NCI-H1092 (cell line): ENCODE results near the gene ARHGEF40.
A peak's percentile ranks its signal among the peaks of the same experiment; 100 is the strongest.

Source experiments
- DNase-seq: peaks from one replicate; lab custom pipeline; 2025; lab: John Stamatoyannopoulos, UW

ARHGEF40 gene

DNA sequence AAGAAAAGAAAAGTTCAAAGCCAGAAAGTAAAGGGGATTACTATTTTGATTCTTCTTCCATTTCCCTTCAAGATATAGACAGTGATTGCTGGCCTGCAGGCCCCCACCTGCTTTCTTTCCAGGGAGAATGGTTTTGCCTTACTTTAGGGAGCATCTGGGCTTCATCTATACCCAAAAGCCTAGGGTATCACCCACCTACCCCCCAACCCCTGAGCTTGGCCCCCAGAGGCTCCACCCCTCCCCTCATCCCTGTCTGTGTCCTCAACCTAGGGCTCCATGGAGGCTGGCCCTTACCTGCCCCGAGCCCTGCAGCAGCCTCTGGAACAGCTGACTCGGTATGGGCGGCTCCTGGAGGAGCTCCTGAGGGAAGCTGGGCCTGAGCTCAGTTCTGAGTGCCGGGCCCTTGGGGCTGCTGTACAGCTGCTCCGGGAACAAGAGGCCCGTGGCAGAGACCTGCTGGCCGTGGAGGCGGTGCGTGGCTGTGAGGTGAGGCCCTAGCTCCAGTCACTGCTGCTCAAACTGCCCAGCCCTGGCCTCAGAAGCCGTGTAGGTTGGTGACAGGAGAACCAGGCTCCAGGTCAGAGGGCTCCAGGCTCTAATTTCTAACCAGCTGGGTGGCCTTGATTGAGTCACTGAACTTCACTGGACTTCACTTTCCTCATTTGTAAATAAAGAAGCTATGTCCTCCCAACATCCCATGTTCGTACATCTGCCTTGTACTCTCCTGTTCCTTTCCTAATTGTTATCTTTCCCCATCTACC lies 13.6 kb downstream of the ARHGEF40 start:
- DNase-seq, result no peak

DNA sequence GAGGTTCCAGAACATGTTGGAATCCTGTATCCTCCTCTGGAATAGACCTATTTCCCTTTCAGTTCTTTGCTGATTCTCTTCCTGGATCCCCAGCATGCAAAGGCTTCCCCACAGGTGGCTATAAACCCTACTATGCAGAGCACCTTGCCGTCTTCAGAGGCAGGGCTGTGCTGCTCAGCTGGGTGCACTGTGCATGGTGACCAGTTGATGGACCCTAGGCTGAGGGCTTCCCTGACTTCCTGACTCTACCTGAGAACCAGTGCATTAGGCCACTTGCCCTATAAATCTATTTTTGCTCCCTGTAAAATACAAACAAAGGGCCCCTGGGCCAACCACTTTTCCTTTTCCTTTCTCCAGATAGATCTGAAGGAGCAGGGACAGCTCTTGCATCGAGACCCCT lies 14.3 kb downstream of the ARHGEF40 start:
- no peak for DNase-seq

DNA sequence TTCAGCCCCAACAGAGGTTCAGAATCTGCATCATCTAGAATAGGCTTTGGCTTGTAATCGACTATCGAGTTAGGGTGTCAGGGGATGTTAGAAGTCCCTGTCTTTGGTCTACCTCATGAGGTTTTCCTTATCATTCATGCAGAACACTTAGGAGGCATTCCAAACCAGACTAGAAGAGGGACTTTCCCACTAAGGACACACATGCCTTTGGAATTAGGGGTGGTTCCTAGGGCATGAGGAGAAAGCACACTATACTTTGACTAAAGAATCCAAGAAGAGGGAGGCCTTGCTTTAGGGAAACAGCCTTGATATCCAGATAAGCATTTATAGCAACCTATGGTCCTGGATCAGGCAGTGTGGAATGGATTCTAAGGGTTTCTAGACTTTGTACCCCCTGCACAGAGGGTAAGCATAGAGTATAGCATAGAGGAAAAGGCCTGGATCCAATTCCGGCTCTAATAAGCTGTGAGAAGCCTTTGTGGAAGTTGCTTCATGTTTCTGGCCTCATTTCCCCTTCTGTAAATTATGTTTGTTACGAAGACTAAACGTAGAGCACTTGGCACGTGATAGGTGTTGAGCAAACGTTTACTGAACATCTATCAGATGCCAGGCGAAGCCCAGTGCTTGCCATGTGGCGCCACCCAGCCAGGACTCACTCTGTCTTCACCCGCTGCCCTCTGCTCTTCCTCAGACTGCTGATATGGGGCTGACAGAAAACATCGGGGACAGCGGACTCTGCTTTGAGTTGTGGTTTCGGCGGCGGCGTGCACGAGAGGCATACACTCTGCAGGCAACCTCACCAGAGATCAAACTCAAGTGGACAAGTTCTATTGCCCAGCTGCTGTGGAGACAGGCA lies 15.1 kb downstream of the ARHGEF40 start:
- DNase-seq, result no peak

DNA sequence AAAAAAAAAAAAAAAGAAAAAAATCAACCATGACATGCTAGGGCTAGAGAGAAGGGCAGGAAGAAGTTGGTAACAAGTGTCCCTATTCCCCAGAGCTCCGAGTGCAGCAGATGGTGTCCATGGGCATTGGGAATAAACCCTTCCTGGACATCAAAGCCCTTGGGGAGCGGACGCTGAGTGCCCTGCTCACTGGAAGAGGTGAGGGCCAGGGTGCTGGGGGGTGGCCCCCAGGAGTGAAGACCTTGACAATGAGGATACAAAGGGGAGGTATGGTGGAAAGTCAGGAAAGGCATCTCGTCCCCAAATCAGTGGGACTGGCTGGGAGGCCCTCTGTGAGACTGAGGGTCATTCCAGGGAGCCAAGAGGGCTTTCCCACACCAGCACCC lies 16.8 kb downstream of the ARHGEF40 start:
- no peak for DNase-seq

DNA sequence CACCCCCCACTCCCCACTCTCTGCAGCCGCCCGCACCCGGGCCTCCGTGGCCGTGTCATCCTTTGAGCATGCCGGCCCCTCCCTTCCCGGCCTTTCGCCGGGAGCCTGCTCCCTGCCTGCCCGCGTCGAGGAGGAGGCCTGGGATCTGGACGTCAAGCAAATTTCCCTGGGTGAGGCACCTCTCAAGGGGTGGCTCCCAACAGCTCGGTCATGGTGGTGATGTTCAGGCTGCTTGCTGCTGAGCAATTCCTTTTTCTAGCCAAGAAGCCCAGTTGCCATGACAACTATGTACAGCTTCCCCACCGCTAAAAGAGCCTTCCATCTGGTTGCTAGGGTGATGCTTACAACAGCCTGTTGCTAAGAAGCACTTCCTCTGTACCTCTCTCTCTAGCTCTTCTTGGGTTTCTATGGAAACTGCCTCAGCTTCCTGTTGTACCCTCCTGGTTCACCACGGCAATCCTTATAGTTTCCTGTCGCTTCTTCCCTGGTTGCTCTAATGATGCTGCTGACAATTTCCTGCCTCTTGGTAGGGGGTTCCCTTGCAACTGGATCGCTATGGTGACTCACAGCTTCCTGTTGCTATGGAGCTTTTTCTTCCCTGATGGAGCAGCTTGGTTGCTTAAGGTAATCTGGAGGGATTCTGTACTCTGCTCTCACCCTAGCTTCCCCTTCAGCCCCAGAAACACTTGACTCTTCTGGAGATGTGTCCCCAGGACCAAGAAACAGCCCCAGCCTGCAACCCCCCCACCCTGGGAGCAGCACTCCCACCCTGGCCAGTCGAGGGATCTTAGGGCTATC lies 17.4 kb downstream of the ARHGEF40 start:
- DNase-seq, result no peak

DNA sequence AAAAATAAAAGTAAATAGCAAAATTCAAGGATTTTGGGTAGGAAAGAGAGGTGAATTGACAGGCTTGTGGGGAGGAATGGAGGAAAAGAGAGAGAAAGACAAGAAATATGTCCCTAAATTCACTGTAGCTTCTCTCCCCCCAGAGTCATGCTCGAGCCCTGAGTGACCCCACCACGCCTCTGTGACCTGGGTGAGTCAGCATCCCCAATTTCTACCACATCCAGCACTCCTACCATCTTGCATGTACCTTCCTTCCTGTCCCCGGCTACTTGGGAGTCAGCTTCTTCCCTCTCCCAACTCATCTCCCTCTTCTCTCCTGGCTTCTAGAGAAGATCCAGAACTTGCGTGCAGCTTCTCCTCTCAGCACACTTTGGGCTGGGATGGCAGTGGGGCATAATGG lies 18.6 kb downstream of the ARHGEF40 start:
- no peak for DNase-seq

DNA sequence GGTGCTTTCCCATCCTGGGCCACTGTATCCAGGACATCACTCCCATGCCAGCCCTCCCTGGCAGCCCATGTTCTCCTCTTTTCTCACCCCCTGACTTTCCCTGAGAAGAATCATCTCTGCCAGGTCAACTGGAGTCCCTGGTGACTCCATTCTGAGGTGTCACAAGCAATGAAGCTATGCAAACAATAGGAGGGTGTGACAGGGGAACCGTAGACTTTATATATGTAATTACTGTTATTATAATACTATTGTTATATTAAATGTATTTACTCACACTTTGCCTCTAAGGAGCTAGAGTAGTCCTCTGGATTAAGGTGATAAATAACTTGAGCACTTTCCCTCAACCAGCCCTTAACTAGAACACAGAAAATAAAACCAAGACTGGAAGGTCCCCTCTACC lies 19.2 kb downstream of the ARHGEF40 start:
- no peak for DNase-seq

DNA sequence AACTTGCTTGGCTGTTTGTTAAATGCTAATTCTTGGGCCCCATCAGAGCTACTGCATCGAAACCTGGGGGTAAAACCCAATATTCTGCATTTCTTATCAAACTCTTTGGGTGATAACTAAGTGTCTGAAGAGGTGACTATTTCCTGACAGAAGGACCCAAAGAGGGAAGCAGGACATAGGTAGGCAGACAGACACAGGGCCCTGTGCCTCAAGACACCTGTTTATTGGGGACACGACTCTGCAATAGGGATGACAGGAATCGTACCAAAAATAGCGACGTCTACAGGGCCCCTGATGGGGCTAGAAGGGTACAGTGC lies 19.7 kb downstream of the ARHGEF40 start:
- no peak for DNase-seq

DNA sequence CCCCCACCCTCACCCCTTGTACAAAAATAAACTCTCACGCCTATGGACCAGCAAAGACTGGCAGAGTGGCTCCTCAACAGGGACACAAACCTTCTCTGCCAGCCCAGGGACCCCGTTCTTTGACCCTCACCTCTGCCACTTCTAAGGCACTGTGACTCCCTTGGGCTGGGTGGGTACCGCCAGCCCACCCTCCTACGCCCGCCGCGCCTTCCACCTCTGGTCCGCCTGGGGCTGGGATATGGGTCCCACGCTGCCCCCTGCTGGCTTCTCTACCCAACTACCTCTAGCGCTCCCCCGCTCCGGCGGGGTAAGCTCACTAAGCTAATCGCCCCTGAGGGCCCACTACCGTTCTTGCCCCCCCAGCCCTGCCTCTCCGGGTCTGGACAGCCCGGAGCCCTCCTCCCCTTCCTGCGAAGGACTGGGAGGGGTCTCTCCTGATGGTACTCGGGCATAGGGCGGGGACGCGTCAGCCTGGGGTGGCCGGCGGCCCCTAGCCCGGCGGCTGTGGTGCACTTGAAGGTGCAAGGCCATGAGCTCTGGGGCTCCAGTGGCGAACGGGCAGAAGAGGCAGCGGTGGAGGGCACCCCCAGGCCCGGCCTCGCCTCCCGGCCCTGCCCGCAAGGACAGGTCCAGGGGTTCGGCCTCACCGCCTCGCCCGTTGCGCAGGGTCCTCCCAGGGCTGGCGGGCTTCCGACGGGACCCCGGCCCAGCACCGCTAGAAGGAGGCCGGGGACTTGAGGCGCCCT lies 20.3 kb downstream of the ARHGEF40 start:
- DNase-seq, result no peak

DNA sequence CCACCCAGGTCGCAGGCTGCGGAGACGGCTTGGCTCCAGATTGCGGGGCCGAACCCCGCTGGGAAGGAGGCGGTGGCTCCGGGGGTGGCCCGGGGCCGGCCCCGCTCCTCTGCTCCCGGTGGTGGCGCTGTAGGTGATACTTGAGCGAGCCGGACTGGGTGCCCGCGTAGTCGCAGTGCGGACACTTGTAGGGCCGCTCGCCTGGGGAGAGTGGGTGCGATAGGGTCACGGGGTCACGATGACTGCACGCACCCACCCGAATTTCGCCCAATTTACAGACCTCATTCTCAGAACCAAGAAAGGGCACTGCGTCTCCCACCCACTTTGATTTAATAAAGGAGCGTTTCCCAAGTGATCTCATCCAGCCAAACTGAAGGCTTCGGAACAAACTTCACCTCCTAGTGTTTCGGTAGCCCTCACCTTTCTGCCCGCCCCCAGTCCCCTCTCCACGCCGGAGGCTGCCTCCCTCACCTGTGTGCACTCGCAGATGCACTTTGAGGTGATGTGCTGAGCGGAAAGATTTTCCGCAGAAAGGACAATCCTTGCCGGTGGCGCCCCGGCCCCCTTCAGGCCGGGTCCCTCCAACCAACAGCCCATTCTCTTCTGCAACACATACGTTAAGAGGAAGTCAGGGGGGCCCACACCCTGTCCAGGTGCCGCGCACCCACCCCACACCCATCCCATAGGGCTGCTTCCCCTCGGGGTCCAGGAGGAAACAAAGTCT lies 21.0 kb downstream of the ARHGEF40 start:
- no peak for DNase-seq

DNA sequence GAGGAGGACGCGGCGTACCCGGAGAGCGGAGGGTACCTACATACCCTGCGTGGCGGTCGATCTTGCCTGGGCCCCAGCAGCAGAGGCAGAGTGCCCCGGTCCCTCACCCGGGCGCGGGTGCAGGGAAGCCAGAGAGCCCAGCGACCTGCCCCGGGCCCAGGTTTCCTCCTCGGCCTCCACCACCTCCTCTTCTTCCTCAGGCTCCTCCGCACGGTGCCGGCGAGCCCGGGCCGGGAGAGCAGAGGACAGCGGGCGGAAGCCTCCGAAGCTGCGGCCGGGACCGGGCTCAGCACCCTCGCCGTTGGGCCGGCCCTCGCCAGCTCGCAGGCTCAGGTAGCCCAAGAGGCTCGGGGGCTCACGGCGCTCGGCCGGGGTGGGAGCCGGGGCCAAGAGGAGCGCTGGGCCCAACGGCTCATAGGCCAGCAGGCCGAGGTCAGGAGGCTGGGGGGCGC lies 21.7 kb downstream of the ARHGEF40 start:
- DNase-seq, result no peak

DNA sequence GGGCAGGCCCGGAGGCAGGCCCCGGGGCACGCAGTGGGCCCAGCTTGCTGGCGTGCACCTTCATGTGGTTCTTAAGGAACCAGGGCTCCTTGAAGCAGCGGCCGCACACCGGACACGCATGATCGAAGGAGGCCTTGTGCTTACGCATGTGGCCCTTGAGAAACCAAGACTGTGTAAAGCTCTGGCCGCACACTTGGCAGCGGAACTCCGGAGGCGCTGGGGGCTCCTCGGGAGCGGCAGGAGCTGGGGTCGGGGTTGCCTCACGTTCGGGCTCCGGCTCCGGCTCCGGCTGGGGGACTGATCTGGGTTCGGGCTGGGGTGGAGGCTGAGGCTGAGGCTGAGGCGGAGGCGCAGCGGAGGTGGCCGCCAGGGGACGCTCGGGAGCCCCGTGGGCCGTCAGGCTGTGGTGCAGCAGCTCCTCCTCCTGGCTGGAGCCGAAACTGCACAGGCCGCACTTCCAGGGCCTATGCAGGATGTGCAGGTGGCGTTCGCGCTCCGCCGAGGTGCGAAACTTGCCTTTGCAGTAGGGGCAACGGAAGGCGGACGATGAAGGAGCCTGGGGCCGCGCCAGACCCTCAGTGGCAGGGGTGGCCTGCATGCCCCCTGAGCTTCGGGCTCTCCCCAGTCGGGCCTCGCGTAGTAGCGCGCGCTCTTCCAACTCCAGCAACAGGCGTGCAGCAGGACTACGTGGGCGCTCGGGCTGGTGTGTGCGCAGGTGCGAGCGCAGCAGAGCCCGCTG lies 22.3 kb downstream of the ARHGEF40 start:
- DNase-seq, result no peak

DNA sequence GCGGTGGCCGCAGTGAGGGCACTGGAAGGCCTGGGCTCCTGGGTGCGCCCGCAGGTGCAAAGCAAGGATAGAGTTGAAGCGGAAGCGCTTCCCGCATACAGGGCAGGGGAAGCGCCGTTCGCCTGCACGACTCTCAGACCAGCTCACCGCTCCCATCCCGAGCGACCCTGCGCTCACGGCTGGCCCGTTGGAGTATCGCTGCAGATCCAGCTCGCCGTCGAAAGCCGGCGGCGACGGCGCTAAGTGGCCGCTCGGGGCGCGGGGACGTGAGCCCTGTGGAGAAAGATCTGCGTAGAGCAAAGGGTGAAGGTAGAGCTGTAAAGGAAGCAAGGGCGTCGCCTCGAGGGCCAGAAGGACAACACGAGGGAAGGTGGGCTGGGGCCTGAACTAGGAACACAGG lies 22.9 kb downstream of the ARHGEF40 start:
- DNase-seq, result no peak

DNA sequence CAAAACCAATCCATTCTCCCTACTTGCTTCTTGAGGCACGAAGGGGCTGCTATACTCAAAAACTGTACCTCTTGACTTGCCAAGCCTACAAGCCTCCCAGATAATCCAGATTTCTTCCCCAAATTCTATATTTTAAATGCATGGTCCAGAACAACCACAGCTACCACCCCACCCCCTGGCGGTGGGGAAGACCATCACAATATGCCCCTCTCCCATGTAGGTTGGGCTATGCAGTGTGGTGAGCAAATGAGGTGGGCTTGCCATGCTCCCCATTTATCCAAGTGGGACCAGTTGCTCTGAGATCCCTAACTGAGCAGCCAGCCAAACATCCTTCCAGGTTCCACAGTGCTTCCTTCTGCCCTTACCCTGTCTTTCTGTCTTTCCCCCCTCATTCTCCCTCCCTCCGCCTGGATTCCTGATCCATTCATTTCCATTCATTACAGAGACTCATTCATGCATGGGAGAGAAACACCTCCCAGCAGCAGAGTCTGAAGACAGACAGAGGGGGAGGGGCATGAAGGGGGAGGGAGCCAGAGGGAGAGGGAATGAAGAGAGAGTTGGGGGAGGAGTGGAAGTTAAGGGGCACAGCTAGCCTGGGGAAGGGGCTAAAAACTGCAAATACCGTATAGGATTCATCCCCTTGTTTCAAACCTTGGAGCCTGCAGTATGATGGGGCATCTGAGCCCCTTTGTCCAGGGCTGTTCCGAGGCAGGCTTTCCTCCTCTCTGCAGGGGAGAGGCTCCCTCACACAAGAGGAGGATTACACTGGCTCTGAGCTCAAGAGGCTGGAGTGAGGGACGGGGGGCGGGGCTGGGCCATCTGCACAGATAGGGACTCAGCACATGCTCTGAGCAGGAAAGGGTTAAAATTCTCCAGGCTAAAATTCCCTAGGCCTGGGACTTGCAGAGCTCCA lies 23.9 kb downstream of the ARHGEF40 start:
- DNase-seq, result peak; percentile 52

DNA sequence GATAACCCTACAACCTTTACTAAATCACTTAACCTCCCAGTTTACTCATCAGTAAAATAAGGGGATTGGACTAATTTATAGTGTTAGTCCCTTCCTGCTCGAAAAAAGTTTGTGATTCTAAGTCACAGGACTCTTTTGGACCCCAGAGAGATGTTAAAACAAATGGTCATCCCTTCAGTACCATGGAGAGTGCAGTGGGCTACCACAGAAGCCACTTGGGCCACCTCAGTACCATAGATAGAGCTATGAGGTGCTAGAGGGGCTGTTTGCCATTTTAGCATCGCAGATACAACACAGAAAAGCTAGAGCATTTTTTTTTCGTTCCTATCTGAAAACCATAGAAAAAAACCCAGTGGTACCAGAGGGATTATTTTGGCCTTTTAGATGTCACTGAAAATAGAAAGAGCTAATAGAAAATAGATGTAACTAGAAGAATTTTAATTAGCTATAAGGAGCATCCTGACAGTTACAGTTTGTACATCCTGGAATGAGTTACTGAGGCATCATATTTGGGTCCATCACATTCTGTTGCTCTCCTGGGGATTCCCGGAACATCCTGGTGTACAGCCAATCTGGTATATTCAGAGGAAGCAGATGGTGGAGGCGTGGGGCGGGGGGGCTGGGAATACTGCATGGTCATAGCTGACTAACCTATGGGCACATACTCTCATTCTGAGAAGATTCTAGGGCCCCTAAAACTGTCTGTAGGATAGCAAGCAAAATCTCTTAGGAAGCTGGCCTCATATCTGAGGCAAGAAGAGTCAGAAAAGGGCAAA lies 25.5 kb downstream of the ARHGEF40 start:
- DNase-seq, result no peak

DNA sequence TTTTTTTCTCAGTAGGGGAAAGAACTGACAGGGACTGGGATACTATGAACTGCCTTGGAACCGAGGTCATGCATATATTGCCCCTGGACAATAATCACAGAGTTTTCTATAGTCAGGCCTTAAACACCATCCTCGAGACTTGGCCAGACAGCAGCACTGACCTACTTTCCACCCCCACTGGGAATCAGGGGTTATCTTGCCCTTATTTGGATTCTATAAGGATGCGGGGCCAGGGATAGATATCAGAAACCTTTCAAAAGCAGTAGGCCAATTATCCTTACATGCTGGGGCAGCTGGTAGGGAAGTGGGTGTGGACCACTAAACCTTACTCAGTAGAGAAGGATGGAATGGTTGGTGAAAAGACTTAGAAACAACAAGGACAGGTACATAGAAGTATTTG lies 26.3 kb downstream of the ARHGEF40 start:
- no peak for DNase-seq

DNA sequence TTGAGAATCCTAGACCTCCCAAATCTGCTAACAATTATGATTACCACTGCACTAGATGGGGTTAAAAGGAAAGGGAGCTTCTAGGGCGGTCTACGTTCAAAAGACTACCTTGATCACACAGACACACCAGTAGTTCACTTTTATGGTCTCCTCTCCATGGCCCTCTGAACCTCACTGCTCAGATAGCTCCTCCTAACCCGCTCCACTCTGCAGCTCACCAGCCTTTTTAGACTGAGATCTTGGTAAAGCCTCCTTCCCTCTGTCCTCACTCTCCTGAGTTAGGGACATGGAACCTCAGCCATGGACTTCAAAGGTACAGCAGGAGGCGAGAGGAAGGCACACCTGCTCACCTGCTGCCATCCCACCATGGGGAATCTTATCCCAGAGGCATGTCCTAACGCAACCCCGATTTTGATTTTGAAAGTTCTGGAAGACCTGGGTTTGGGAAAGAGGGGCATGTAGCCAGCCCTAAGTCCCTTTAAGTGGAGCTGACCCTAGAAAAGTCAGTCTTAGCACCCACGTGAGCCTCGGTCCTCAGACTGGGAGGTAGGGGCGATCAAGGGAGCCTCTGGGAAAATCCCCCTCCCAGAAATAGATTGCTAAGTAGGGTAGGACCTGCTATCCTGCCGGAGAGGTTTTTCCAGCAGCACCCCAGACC lies 27.0 kb downstream of the ARHGEF40 start:
- DNase-seq, result no peak

DNA sequence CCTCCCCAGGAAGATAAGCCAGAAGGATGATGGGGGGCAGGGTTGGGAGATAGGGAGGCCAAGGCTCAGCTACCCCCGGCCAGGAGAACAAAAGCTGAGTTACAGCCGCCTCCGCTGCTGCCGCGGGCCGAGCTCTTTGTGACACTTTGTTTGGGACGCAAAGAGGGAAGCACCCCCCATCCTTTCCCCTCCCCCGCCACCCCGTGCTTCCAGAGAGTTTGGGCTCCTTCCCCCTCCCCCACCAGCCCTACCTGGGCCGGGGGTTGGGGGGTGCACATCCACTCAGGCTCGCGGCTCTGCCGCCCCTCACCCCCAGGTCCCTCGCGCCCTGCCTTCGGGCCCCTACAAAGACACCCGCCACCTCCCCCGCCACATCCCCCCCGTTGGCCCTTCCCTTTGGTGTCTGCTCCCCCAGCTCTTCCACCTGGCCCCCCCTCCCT lies 27.6 kb downstream of the ARHGEF40 start:
- DNase-seq, result no peak
